WERI-Rb-1 (cell line): ENCODE data around the gene MUC5B.

Experiments used
- DNase-seq: peaks from one replicate; pipeline ENCODE4 v3.0.0-alpha.2; 2020
- H3K27ac ChIP-seq: fragments of 250-450 bp; sonication (Bioruptor Pico); 2 replicates; pipeline ENCODE4 v1.5.1; 2020; ENCODE audit warnings: mild to moderate bottlenecking, moderate library complexity
- H3K27me3 ChIP-seq: fragments of 250-450 bp; sonication (Bioruptor Pico); 2 replicates; pipeline ENCODE4 v1.5.1; 2021; ENCODE audit warnings: mild to moderate bottlenecking, low read depth, moderate library complexity; ENCODE audit not compliant: insufficient read depth, severe bottlenecking
- H3K36me3 ChIP-seq: fragments of 250-450 bp; sonication (Bioruptor Pico); 2 replicates; pipeline ENCODE4 v1.5.1; 2020; ENCODE audit warnings: mild to moderate bottlenecking, moderate library complexity
- H3K4me3 ChIP-seq: 2 replicates; pipeline ENCODE4 v1.5.1; 2011; ENCODE audit warnings: low read depth, mild to moderate bottlenecking, control low read depth, low read length
- H3K9me3 ChIP-seq: fragments of 250-450 bp; sonication (Bioruptor Pico); 2 replicates; pipeline ENCODE4 v1.5.1; 2021; ENCODE audit warnings: mild to moderate bottlenecking, moderate library complexity; ENCODE audit not compliant: severe bottlenecking
- TF ChIP-seq, protein P1 (sequence below): IDR thresholded peaks from 2 replicates; pipeline ENCODE4 v1.5.1; 2011; ENCODE audit warnings: low read depth, mild to moderate bottlenecking, control low read depth, inconsistent platforms, low read length

MUC5B gene

DNA sequence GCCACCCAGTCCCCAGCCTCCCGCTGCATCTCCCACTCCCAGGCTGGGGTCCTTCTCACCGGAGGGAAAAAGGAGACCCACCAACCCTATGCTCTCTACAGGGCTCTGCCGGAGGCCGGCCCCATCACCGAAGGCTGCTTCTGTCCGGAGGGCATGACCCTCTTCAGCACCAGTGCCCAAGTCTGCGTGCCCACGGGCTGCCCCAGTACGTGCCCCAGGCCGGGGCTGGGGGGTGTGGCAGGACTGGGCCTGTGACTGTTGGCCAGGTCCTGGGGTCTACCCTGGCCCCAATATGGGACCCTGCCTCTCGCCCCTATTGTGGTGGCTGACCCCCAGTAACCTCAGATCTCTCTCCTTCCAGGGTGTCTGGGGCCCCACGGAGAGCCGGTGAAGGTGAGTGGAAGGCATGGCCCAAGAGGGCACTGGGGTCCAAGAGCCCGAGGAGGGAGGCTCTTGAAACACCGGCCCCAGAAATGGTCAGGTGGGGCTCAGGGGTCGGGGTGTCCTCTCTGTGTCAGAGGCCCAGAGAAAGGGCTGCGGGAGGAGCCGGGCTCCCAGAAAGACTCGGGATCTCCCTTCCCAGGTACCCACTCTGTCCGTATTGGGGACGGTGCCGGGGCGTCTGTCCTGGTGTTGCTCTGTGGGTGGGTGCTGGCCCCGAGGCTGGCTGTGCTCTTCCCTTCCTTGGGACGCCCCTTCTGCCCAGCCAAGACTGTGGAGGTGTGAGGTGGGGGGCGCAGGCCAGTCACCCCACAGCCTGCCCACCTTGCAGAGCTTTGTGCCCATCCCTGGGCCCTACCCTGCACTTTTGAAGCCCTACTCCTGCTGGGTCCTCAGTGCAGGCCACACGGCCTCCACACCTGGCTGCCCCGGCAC is 26.1 kb upstream of the MUC5B start:
- no peak overlapping the region for H3K27ac ChIP-seq
- TF ChIP-seq, protein P1, sequence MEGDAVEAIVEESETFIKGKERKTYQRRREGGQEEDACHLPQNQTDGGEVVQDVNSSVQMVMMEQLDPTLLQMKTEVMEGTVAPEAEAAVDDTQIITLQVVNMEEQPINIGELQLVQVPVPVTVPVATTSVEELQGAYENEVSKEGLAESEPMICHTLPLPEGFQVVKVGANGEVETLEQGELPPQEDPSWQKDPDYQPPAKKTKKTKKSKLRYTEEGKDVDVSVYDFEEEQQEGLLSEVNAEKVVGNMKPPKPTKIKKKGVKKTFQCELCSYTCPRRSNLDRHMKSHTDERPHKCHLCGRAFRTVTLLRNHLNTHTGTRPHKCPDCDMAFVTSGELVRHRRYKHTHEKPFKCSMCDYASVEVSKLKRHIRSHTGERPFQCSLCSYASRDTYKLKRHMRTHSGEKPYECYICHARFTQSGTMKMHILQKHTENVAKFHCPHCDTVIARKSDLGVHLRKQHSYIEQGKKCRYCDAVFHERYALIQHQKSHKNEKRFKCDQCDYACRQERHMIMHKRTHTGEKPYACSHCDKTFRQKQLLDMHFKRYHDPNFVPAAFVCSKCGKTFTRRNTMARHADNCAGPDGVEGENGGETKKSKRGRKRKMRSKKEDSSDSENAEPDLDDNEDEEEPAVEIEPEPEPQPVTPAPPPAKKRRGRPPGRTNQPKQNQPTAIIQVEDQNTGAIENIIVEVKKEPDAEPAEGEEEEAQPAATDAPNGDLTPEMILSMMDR: no peak
- peak; percentile 5 for DNase-seq

DNA sequence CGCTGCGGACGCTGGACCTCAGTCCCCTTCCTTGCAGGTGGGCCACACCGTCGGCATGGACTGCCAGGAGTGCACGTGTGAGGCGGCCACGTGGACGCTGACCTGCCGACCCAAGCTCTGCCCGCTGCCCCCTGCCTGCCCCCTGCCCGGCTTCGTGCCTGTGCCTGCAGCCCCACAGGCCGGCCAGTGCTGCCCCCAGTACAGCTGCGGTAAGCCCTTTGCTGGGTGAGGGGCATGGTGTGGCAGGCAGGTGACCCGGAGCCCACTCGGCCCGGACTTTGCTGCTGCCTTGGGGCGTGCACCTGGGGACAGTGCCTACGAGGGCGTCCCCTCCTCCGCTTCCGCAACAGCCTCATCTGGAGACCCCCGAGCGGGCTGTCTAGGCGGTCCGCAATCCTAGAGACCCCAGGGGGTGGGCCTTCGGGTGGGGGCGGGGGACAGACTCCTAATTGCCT is 25.4 kb upstream of the MUC5B start:
- Histone ChIP-seq H3K36me3 (no peaks in the 10 kb centered on the region), H3K27ac (no peak overlapping the region), H3K9me3 (no peaks in the 10 kb centered on the region), H3K27me3 (peaks cover 5% of the 10 kb centered on the region), H3K4me3 (no peak overlapping the region)
- no peak for DNase-seq
- TF ChIP-seq, protein P1: no peak

More for the DNA sequence above, 26.1 kb upstream of the MUC5B start:
- Histone ChIP-seq H3K9me3 (peaks cover 5% of the 10 kb centered on the region), H3K36me3 (no peaks in the 10 kb centered on the region), H3K4me3 (no peak overlapping the region), H3K27me3 (peaks cover 8% of the 10 kb centered on the region)

DNA sequence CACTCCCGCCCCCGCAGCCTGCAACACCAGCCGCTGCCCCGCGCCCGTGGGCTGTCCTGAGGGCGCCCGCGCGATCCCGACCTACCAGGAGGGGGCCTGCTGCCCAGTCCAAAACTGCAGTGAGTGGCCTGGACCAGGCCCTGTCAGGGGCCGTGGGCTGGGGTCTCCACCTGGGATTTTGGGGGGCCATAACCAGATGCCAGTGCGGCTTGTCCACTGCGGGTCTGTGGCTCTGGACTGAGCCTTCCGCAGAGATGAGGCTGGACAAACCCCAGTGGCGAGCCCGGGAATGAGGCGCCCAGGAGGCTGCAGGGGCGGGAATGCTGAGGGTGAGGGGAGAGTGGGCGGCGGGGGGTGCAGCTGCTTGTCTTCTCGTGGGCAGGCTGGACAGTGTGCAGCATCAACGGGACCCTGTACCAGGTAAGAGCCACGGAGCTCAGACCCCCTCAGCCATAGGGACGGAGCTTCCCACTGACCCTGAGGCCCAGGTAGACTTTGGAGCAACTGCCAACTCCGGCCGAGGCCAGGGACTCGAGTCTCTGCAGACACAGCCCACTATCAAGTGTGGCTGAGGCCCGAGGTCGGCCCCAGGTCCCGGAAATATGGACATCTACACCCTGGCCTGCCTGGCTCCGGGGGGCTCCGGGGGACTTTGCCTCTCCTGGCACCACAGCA is 24.8 kb upstream of the MUC5B start:
- TF ChIP-seq, protein P1: peak; percentile 39; the same call in 1 of the 2 replicates
- Histone ChIP-seq H3K9me3 (no peaks in the 10 kb centered on the region), H3K27me3 (peaks cover 3% of the 10 kb centered on the region), H3K4me3 (no peak overlapping the region), H3K36me3 (no peaks in the 10 kb centered on the region), H3K27ac (no peak overlapping the region)
- DNase-seq: peak; percentile 6

DNA sequence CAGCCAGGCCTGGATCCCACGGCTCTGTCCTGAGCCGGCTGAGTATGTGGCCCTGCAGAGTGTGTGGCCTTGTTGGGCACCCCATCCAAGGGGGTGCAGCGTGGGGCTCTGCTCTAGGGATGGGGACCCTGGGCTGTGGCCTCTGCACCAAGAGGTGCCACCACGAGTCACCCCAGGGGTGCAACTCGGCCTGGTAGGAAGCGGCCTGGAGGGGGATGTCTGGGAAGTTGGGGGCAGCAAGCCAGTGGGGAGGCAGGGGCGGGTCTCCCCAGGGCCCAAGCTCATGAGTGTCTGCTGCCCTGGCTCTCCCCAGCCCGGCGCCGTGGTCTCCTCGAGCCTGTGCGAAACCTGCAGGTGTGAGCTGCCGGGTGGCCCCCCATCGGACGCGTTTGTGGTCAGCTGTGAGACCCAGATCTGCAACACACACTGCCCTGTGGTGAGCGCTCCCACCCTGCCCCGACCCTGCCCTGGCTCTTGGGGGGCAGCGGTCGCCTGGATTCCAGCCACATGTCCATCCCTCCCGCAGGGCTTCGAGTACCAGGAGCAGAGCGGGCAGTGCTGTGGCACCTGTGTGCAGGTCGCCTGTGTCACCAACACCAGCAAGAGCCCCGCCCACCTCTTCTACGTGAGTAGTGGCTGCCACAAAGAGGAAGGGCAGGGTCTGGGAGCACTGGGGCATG is 24.2 kb upstream of the MUC5B start:
- Histone ChIP-seq H3K36me3 (no peaks in the 10 kb centered on the region), H3K4me3 (no peak overlapping the region), H3K27me3 (no peaks in the 10 kb centered on the region), H3K27ac (no peak overlapping the region), H3K9me3 (no peaks in the 10 kb centered on the region)
- no peak for DNase-seq
- TF ChIP-seq, protein P1: no peak

DNA sequence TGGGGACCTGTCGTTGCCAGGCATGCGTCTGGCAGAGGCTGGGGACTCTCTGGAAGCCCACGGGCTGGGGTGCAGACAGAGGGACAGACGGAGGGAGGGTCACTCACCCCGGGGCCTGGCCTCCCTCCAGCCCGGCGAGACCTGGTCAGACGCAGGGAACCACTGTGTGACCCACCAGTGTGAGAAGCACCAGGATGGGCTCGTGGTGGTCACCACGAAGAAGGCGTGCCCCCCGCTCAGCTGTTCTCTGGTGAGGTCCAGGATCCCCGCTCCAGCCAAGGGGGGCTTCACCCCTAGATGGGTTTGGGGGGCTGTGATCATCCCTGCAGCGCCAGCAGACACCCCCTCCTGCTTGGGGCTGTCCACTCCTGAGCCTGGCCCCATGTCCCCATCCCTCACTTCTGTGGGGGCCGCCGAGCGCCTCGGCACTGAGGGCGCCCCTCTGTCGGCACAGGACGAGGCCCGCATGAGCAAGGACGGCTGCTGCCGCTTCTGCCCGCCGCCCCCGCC is 23.6 kb upstream of the MUC5B start:
- TF ChIP-seq, protein P1: no peak
- Histone ChIP-seq H3K4me3 (no peak overlapping the region), H3K27me3 (no peaks in the 10 kb centered on the region)

More for the DNA sequence above, 23.6 kb upstream of the MUC5B start:
- Histone ChIP-seq H3K27ac (no peak overlapping the region), H3K9me3 (no peaks in the 10 kb centered on the region), H3K36me3 (no peaks in the 10 kb centered on the region)
- no peak for DNase-seq
